Retina (tissue), 1 donor: ENCODE data around the gene TRH.
"Not testable (repeated sequence)": the region's sequence is repeated elsewhere in the genome, so short reads cannot be mapped to it uniquely, and the experiment has no call there.

Experiments used
- DNase-seq: peaks from one replicate; pipeline ENCODE4 v3.0.0-alpha.2; 2016

TRH gene

GRCh38 chr3:130013246-130013645 lies 38.7 kb downstream of the TRH start:
- DNase-seq = not testable (repeated sequence)

GRCh38 chr3:130014526-130014925 lies 40.0 kb downstream of the TRH start:
- DNase-seq = no peak

GRCh38 chr3:130017661-130018060 lies 43.1 kb downstream of the TRH start:
- not testable (repeated sequence) for DNase-seq

GRCh38 chr3:130026146-130026829 lies 51.8 kb downstream of the TRH start:
- not testable (repeated sequence) for DNase-seq

GRCh38 chr3:130027437-130027836 lies 52.9 kb downstream of the TRH start:
- DNase-seq = not testable (repeated sequence)
